HepG2 (cell line): Measurements from ENCODE around the gene HNRNPL. TPM values are rescaled to one million over a fixed set of nuclear protein-coding genes. Genes with fewer than 3 reads are reported as not detected.

Source experiments
- CEBPG ChIP-seq: IDR thresholded peaks from 2 replicates; pipeline ENCODE4 v1.6.1; 2016
- CENPX ChIP-seq: sonication (generic); formaldehyde crosslinking; IDR thresholded peaks from 2 replicates; pipeline ENCODE4 v1.9.0; 2021; ENCODE audit warnings: mild to moderate bottlenecking, missing genetic modification reagents, moderate library complexity
- DRAP1 ChIP-seq: IDR thresholded peaks from 2 replicates; pipeline ENCODE4 v1.6.1; 2016; ENCODE audit warnings: missing genetic modification reagents, missing compliant biosample characterization
- ERF ChIP-seq: IDR thresholded peaks from 2 replicates; pipeline ENCODE4 v1.6.1; 2018; ENCODE audit warnings: missing biosample characterization, missing genetic modification reagents
- GTF3A ChIP-seq: sonication (generic); formaldehyde crosslinking; conservative IDR thresholded peaks from 2 replicates; pipeline ENCODE4 v1.4.0; 2020; ENCODE audit warnings: mild to moderate bottlenecking, missing genetic modification reagents
- HNRNPH1 ChIP-seq: fragments of 200-400 bp; formaldehyde crosslinking; optimal IDR thresholded peaks from 2 replicates; pipeline ENCODE3; 2017; ENCODE audit warnings: mild to moderate bottlenecking, low read depth, low read length
- HOXA7 ChIP-seq: sonication (generic); formaldehyde crosslinking; IDR thresholded peaks from 2 replicates; pipeline ENCODE4 v1.8.1; 2022; ENCODE audit warnings: mild to moderate bottlenecking, missing genetic modification reagents, moderate library complexity
- MBD4 ChIP-seq: IDR thresholded peaks from 2 replicates; pipeline ENCODE4 v1.6.1; 2012; ENCODE audit warnings: low read length, inconsistent platforms, borderline replicate concordance
- MBNL3 ChIP-seq: fragments of 250-450 bp; sonication (Bioruptor Pico); conservative IDR thresholded peaks from 2 replicates; pipeline ENCODE4 v1.8.0; 2022; ENCODE audit warnings: mild to moderate bottlenecking, inconsistent platforms
- MED1 ChIP-seq: sonication (generic); formaldehyde crosslinking; IDR thresholded peaks from 2 replicates; pipeline ENCODE4 v1.4.0; 2020; ENCODE audit warnings: missing genetic modification reagents
- MLLT10 ChIP-seq: sonication (generic); formaldehyde crosslinking; IDR thresholded peaks from 2 replicates; pipeline ENCODE4 v1.4.0; 2020; ENCODE audit warnings: missing genetic modification reagents
- PLRG1 ChIP-seq: fragments of 450-650 bp; conservative IDR thresholded peaks from 2 replicates; pipeline ENCODE4 v1.6.1; 2016
- RAD51 ChIP-seq: fragments of 450-650 bp; IDR thresholded peaks from 2 replicates; pipeline ENCODE4 v1.6.1; 2016; ENCODE audit warnings: borderline replicate concordance
- RELA ChIP-seq: sonication (generic); formaldehyde crosslinking; IDR thresholded peaks from 2 replicates; pipeline ENCODE4 v1.4.0; 2020; ENCODE audit warnings: missing genetic modification reagents
- SIX1 ChIP-seq: sonication (generic); formaldehyde crosslinking; IDR thresholded peaks from 2 replicates; pipeline ENCODE4 v1.4.0; 2020; ENCODE audit warnings: missing genetic modification reagents, borderline replicate concordance
- SP4 ChIP-seq: sonication (generic); formaldehyde crosslinking; IDR thresholded peaks from 2 replicates; pipeline ENCODE4 v1.8.1; 2023; ENCODE audit warnings: mild to moderate bottlenecking, missing genetic modification reagents
- TBP ChIP-seq: sonication (generic); formaldehyde crosslinking; IDR thresholded peaks from 2 replicates; pipeline ENCODE4 v1.5.0; 2020; ENCODE audit warnings: missing genetic modification reagents
- TEAD2 ChIP-seq: sonication (generic); formaldehyde crosslinking; IDR thresholded peaks from 2 replicates; pipeline ENCODE4 v1.9.0; 2021; ENCODE audit warnings: missing genetic modification reagents
- TOPORS ChIP-seq: sonication (generic); formaldehyde crosslinking; IDR thresholded peaks from 2 replicates; pipeline ENCODE4 v1.8.0; 2023; ENCODE audit warnings: mild to moderate bottlenecking, missing genetic modification reagents
- XRCC5 ChIP-seq: fragments of 200-400 bp; formaldehyde crosslinking; optimal IDR thresholded peaks from 2 replicates; pipeline ENCODE3; 2017; ENCODE audit warnings: mild to moderate bottlenecking, low read length
- YEATS4 ChIP-seq: sonication (generic); formaldehyde crosslinking; IDR thresholded peaks from 2 replicates; pipeline ENCODE4 v1.4.0; 2020; ENCODE audit warnings: missing genetic modification reagents, borderline replicate concordance
- ZBED4 ChIP-seq: sonication (generic); formaldehyde crosslinking; IDR thresholded peaks from 2 replicates; pipeline ENCODE4 v1.4.0; 2020; ENCODE audit warnings: missing genetic modification reagents, borderline replicate concordance
- ZBTB37 ChIP-seq: sonication (generic); formaldehyde crosslinking; IDR thresholded peaks from 2 replicates; pipeline ENCODE4 v1.4.0; 2020; ENCODE audit warnings: mild to moderate bottlenecking, missing genetic modification reagents
- ZNF24 ChIP-seq: fragments of 450-650 bp; IDR thresholded peaks from 2 replicates; pipeline ENCODE4 v1.6.1; 2017; ENCODE audit warnings: antibody characterized with exemption, mild to moderate bottlenecking
- ZNF335 ChIP-seq: sonication (generic); formaldehyde crosslinking; IDR thresholded peaks from 2 replicates; pipeline ENCODE4 v1.4.0; 2020; ENCODE audit warnings: missing genetic modification reagents
- ZNF468 ChIP-seq: sonication (generic); formaldehyde crosslinking; IDR thresholded peaks from 2 replicates; pipeline ENCODE4 v1.8.0; 2022; ENCODE audit warnings: mild to moderate bottlenecking, moderate library complexity, missing genetic modification reagents
- ZNF570 ChIP-seq: sonication (generic); formaldehyde crosslinking; IDR thresholded peaks from 2 replicates; pipeline ENCODE4 v1.4.0; 2020; ENCODE audit warnings: mild to moderate bottlenecking, missing genetic modification reagents, borderline replicate concordance
- ZNF75D ChIP-seq: sonication (generic); formaldehyde crosslinking; IDR thresholded peaks from 2 replicates; pipeline ENCODE4 v1.8.1; 2023; ENCODE audit warnings: missing genetic modification reagents, mild to moderate bottlenecking, borderline replicate concordance
- ZNF878 ChIP-seq: sonication (generic); formaldehyde crosslinking; IDR thresholded peaks from 2 replicates; pipeline ENCODE4 v1.8.1; 2023; ENCODE audit warnings: mild to moderate bottlenecking, missing genetic modification reagents, moderate library complexity
- polyA plus RNA-seq, 8 experiments: library from polyadenylated mRNA; depleted of rRNA in 3 of 8; stranded (reverse) in 7 of 8; unstranded in 1 of 8; fragments of >200 nt; fragmentation: Illumina TruSeq in 4 of 8; extraction: Trizol in 4 of 8; gene quantifications; 2 replicates each; pipeline versions ENCODE4 v1.2.1 to v1.2.3, GENCODE V29; 2011 to 2016; ENCODE audit warnings: low read depth in 4 of 8, missing spikeins in 1 of 8, mixed read lengths in 1 of 8; ENCODE audit not compliant: insufficient read depth in 1 of 8
- total RNA-seq, 5 experiments: library from RNA; depleted of rRNA; stranded (reverse); fragments of >200 nt; fragmentation: Illumina TruSeq; extraction: Trizol; gene quantifications; 2 replicates each; pipeline ENCODE4 v1.2.3, GENCODE V29; 2016; ENCODE audit warnings: low read depth in 1 of 5

Gene HNRNPL
- total and polyA plus RNA-seq, 2 of the 13 experiments (the other 11 are each of a cell fraction or from before 2014, with no cell fraction given), result 156 to 278 TPM

GRCh38 chr19:38831142-38831605 is 18.6 kb downstream of the HNRNPL start (continued):
- TF ChIP-seq ZBED4 (CRISPR knock-in tag) (peak; percentile 64), MLLT10 (CRISPR knock-in tag) (no peak), MED1 (CRISPR knock-in tag) (peak; percentile 81), MBD4 (no peak), ZNF75D (no peak), ERF (CRISPR knock-in tag) (0 out of 2 replicates have a peak, but pooled peaks have one; percentile 56), MBNL3 (CRISPR knock-in tag) (no peak), HNRNPH1 (no peak), ZNF570 (CRISPR knock-in tag) (no peak), ZNF468 (CRISPR knock-in tag) (no peak), TEAD2 (CRISPR knock-in tag) (no peak), HOXA7 (no peak), DRAP1 (CRISPR knock-in tag) (peak; percentile 43; the same call in 1 of the 2 replicates), ZNF335 (CRISPR knock-in tag) (no peak), TOPORS (CRISPR knock-in tag) (0 out of 2 replicates have a peak, but pooled peaks have one; percentile 19), TBP (no peak), RELA (CRISPR knock-in tag) (no peak), YEATS4 (CRISPR knock-in tag) (no peak), RAD51 (no peak), PLRG1 (no peak), ZBTB37 (CRISPR knock-in tag) (no peak), SIX1 (no peak), GTF3A (CRISPR knock-in tag) (no peak), CENPX (CRISPR knock-in tag) (no peak), CEBPG (CRISPR knock-in tag) (0 out of 2 replicates have a peak, but pooled peaks have one; percentile 17), SP4 (CRISPR knock-in tag) (no peak), ZNF878 (no peak), ZNF24 (no peak), XRCC5 (no peak)
